ENCODE results near the gene TMC7.
"Not testable (repeated sequence)": the region's sequence is repeated elsewhere in the genome, so short reads cannot be mapped to it uniquely, and the experiment has no call there.

TMC7 gene

DNA sequence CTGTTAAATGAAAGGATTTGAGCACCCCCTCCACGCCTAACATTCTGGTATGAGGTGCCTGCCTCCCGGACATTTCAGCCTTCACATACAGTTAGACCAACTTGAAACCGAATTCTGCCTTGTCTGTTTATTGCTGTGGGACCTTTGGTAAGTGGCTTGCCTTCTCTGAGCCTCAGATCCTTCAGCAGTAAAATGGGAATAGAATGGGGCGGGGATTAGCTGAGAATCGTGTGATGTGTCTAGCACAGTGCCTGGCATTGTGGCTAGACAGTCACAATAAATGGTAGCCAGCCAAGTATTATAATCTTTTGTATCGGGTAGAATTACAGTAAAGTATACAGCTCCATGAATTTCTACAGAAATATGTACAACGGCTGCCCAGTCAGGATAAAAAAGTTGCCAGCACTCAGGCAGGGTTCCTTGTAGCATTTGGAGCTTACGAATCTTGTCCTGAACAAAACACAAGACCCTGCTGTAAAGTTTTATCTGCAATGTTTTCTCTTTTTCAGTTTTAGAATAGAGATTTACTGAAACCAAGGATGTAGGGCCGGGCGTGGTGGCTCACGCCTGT is 786 bp downstream of the TMC7 start:
- DNase-seq, result no peak

DNA sequence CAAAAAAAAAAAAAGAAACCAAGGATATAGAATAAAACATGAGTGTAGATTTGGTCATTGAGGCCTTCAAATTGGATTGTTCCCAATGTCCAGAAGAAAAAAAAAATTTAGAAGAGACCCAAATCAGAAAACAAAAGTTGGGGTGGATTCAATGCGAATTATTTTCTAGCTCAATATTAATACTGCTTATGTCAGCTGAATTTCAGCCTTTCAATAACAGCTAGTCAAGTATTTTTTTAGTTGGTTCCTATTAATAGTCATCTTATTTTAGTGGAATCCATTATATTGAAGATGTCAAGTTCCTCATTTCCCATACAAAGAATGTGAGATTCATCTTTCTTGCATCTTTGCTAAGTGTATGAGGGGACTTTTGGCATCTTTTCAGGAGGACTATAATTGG is 1.5 kb downstream of the TMC7 start:
- DNase-seq, result not testable (repeated sequence)

DNA sequence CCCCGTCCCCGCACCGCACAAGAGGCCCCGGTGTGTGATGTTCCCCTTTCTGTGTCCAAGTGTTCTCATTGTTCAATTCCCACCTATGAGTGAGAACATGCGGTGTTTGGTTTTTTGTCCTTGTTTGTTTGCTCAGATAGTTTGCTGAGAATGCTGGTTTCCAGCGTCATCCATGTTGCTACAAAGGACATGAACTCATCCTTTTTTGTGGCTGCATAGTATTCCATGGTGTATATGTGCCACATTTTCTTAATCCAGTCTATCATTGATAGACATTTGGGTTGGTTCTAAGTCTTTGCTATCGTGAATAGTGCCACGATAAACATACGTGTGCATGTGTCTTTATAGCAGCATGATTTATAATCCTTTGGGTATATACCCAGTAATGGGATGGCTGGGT is 8.0 kb downstream of the TMC7 start:
- not testable (repeated sequence) for DNase-seq

DNA sequence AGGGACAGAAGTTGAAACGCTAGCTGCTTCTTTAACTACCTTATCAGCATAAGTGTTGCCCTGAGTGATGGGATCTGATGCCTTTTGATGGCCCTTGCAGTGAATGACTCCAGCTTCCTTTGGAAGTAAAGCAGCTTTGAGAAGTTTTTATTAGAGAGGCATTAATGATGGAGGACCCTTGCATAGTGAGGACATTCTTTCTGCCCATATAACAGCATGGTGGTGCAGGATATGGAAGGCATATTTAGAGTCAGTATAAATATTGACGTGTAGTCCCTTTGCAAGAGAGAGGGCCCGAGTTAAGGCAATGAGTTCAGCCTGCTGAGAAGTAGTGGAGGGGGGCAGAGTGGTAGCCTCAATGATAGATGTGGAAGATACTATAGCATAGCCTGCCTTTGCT is 9.8 kb downstream of the TMC7 start:
- not testable (repeated sequence) for DNase-seq

DNA sequence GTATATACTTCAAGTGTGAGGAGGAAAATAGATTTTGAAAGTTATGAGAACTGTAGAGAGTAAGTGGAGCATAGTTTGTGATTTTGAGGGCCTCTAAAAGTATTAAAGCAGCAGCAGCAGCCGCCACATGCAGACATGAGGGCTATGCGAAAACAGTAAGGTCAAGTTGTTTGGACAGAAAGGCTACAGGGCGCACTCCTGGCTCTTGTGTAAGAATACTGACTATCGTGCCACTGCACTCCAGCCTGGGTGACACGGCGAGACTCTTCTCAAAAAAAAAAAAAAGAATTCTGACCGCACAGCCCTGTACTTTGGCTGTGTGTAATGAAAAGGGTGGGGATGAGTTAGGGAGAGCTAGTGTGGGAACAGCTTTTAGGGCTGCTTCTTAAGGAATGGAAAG is 10.4 kb downstream of the TMC7 start:
- DNase-seq, result not testable (repeated sequence)

DNA sequence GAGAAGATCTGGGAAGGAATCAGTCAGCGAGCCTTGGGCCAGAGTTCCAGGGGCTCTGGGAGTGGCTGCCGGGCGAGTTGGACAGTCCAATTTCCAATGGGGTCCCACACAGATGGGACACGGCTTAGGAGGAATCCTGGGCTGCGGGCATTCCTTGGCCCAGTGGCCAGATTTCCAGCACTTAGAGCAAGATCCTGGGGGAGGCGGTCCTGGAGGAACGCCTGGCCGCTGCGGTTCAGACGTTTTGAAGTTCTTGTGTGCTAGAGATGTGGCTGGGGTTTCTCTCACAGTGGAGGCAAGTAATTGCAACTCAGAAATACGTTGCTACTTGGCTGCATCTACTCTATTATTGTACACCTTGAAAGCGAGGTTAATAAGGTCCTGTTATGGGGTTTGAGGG is 11.7 kb downstream of the TMC7 start:
- DNase-seq, result not testable (repeated sequence)

DNA sequence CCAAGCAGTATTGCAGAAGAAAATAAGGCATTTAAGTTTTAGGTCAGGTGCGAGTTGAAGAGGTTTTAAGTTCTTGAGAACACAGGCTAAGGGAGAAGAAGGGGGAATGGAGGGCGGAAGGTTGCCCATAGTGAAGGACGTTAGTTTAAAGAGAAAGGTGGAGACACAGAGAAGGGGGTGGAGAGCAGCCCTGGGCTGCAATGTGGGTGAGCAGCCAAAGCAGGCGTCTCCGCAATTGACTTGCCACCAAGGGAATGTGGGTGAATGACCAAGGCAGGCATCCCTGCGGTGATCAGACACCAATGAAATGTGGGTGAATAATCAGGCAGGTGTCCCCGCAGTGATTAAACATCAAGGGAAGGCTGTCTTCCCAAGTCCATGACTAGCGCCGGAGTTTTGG is 12.8 kb downstream of the TMC7 start:
- DNase-seq, result not testable (repeated sequence)

DNA sequence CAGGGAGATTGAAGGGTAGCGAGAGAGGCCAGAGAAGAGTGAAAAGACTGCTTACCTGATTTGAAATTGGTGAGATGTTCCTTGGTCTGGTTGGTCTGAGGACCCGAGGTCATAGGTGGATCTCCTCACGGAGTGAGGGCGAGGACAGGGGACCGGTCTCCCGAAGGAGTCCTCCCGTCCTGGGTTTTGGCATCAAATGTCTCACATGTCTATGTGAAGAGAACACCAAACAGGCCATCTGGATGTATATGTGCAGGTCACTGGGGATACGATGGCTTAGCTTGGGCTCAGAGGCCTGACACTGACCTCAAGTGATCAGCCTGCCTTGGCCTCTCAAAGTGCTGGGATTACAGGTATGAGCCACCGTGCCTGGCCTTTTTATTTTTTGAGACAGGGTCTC is 13.3 kb downstream of the TMC7 start:
- DNase-seq, result not testable (repeated sequence)

DNA sequence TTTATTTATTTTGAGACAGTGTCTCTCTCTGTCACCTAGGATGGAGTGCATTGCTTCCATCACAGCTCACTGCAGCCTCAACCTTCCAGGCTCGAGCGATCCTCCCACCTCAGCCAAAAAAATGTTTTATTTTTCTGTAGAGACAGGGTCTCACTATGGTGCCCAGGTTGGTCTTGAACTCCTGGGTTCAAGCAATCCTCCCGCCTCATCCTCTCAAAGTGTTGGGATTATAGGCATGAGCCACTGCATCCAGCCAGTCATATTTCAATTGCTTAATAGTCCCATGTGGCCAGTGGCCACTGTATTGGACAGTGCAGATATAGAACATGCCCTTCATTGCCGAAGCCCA is 15.3 kb downstream of the TMC7 start:
- DNase-seq, result no peak

DNA sequence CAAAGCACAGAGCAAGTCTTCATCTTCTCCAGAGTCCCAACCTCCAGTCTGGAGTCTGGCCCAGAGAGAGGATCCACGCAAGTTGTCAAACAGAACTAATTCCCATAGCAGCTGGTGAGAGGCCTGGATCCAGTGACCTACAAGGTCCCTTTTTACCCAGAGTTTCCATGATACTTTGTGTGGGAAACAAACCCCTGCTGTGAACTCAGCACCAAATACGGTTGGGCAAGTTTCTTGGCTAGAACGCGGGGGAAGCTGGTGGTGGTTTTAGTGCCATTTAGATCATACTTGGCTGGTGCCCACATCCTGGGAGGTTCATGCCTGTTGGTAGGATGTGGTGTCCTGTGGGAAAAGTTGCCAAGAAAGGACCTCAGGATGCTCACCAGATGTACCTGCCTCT is 18.1 kb downstream of the TMC7 start:
- DNase-seq, result no peak

DNA sequence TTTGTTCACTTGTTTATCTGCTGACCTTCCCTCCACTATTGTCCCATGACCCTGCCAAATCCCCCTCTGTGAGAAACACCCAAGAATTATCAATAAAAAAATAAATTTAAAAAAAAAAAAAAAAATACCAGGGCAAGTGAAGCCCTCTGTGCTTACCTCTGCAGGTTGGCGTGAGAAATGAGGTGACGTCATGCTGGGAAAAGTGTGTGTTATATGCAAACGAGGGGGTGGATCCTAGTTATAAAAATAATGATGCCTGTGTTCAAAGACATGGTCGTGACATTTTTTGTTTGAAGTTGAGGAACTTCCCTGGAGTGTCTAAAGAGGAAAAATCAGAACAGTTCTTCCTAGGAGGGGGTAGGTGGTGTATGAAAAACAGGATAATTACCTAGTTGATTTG is 20.2 kb downstream of the TMC7 start:
- no peak for DNase-seq

DNA sequence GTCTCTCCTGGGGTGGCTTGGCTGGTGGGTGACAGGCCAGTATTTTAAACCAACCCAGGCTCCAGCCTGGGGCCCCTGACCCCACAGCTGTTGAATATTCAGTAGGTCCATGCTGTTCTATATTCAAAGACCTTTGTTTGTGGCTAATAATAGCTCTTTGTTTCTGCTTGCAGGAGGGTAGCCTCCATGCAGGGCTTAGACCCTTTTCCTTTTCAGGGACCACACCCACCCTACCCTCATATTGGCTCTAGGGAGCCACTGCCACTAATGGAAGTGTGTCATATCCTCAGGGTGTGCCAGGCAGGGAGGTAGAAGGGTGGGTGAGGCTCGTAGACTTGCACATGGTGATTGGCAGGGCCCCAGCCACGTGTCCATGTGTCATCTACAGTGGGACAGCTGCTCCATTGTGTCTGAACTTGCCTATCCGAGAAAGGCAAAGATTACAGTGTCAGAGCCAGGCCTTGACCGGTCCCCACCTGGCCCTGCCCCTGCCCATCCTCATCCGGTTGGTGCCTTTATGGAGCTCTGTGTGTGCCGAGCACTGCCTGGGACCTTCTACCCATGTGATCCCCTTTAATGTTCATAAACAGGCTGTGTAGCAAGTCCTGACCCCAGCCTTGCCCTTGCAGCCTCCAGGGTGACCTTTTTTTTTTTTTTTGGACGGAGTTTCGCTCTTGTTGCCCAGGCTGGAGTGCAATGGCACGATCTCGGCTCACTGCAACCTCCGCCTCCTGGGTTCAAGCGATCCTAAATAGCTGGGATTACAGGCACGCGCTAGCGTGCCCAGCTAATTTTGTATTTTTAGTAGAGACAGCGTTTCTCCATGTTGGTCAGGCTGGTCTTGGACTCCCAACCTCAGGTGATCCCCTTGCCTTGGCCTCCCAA is 22.1 kb downstream of the TMC7 start:
- no peak for DNase-seq

DNA sequence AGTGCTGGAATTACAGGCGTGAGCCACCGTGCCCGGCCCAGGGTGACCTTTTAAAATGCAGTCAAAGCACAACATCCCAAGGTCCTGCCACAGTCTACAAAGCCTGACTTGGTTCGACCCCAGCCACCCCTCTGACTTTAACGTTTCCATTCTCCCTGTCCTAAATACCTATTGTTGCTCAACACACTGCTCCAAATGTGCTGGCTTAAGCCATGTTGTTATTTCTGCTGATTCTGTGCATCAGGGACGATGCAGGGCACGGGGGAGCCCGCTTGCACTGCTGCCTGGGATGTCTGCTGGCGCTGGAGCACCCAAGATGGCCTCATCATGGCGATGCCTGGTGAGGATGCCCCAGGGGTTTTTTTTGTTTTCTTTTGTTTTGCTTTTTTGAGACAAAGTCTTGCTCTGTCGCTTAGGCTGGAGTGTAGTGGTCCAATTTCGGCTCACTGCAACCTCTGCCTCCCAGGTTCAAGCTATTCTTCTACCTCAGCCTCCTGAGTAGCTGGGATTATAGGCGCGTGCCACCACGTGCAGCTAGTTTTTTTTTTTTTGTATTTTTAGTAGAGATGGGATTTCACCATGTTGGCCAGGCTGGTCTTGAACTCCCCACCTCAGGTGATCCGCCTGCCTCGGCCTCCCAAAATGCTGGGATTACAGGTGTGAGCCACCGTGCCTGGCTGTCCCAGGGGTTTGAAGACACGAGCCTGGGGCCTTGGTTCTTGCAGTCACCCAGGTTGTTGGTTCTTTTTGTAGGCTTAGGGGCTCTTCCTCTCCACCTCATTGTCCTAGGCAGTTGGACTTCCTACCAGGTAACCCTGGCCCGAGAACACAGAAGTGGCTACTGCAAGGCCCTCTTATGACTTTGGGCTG is 22.9 kb downstream of the TMC7 start:
- DNase-seq, result no peak

DNA sequence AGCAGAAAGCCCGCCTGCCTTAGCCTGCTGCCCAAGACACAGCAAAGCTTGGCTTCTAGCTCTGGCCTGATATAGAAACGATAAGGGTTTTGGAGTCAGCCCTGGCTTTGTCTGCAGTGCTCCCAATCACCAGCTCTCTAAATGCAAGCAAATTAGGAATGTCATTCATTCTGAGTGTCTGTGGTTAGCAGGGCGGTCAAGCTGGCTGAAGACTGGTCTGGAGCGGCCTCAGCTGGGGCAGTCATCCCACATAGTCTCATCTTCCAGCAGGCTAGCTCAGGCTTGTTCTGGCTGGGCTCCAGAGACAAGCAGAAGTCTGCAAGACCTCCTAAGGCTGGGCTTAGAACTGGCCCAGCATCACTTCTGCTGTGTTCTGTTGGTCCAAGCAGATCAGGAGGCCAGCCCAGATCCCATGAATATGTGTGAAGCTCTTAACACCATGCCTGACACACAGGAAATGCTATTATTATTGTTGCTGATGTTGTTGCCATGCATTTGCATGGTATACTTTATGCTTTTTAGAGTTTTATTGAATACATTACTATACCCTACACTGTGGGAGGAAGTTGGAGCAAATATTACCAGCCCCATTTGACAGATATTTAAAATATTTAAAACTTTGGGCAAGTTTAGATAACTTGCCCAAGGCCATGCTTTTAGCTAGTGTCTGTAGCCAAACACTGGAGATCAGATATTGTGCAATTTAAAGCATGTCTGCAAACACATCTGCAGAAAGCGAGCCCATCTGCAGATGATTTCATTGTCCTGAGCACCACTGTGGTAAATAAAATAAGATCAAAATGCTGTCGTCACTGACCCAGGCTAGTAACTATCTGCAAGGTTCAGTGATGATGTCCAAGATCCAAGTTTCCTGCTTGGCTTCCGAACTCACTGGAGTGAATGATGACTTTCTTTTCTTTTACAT is 24.8 kb downstream of the TMC7 start:
- no peak for DNase-seq

DNA sequence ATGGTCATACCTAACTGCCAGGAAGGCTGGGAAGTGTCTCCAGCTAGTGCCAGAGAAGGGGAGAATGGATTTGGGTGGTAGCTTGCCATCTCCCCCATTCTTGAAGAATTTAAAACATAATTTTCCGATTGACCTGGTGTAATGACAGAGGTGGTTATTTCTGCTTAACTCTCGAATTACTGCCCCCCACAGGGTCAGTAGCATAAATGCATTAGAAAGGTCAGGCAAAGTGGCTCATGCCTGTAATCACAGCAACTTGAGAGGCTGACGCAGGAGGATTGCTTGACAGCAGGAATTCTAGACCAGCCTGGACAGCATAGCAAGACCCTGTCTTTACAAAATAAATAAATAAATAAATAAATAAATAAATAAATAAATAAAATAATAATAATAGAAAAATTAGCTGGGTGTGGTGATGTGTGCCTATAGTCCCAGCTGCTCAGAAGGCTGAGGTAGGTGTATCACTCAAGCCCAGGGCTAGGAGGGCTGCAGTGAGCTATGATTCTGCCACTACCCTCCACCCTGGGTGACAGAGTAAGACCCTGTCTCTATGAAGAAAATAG is 27.5 kb downstream of the TMC7 start:
- no peak for DNase-seq

DNA sequence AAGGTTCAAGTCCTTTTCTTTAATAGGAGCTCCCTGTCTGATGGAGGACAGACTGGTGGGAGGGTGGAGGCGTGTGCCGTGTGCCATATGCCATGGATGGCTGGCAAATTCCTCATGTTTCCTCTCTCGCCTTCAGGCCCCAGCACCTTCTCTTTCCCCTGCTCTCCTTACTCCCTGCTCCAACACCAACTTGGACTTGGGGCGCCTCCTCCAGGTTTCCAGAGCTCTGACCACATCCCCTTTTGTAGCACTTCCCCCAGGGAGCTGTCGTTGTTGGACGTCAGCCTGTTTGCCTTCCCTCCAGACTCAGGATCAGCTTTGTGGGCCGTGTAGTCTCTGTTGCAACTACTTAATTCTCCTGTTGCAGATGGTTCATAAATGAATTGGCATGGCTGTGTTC is 30.7 kb downstream of the TMC7 start:
- peak; percentile 30 for DNase-seq

DNA sequence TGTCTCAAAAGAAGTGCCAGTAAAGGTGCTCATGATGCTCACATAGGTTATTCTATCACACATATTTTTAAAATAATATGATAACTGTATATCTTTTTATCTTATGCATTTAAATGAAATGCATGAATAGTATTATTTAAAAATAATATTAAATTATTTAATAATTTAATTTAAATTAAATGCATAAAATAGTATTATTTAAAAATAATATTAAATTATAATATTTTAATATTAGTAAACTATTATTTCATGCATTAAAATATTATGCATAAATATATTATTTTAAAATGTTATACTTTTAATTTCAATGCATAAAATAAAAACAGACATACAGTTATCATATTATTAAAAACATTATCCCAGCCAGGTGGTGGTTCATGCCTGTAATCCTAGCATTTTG is 33.4 kb downstream of the TMC7 start:
- no peak for DNase-seq

DNA sequence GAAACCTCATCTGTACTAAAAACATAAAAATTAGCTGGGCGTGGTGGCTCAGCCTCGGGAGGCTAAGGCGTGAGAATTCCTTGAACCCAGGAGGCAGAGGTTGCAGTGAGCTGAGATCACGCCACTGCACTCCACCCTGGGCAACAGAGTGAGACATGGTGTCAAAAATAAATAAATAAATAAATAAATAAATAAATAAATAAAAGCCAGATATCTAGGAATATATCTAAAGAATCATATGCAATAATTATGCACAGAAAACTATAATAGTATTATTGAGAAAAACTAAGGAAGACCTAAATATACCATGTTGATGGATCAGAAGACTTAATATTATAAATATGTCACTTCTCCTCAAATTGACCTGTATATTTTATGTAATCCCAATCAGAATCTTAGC is 37.0 kb downstream of the TMC7 start:
- DNase-seq, result no peak

DNA sequence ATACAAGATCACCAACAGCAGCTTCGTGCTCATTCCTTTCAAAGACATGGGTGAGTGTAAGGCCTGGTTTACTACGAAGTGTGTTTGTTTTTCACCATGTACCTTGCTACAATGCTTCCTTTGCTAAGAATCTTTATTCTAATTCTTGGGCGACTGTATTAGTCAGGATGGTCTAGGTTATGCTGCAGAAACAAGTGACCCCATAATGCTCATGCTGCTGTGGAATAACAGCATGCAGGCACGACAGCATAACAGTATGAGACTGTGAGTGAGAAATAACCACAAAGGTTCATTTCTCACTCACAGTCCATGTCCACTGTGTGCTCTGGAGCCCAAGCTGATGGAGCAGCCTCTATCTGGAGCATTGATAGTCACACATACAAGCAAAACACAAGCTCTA is 38.0 kb downstream of the TMC7 start:
- DNase-seq, result no peak

DNA sequence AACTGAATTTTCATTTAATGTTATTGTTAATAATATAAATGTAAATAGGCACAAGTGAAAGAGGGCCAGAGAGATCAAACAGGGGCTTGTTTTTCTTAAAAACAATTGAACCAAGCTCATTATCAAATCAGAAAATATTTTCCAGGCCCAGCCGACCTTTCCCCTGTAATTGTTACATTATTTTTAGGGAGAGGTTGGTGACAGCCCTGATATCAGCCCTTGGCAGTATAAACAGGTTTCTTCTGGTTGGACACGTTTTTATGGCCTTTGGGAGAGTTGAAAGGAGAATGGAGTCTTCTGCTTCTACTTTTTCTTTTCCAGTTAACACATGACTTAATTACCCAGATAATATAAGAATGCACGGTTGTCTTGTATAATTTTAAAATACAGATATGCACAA is 43.7 kb downstream of the TMC7 start:
- DNase-seq, result no peak

DNA sequence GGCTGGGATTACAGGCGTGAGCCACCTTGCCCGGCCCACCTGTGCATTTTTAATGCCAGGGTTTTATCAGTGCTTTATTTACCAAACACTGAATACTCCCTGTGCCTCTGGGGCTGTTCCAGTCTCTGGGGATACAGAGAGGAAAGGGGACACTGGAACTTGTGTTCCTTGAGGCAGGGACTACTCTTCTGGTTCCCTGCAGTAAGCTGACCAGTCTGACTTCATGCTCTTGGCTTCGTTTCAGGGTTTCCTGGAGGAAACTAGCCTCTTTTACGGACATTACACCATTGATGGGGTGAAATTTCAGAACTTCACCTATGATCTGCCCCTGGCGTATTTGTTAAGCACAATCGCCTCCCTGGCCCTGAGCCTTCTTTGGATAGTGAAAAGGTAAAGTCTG is 46.2 kb downstream of the TMC7 start:
- no peak for DNase-seq

DNA sequence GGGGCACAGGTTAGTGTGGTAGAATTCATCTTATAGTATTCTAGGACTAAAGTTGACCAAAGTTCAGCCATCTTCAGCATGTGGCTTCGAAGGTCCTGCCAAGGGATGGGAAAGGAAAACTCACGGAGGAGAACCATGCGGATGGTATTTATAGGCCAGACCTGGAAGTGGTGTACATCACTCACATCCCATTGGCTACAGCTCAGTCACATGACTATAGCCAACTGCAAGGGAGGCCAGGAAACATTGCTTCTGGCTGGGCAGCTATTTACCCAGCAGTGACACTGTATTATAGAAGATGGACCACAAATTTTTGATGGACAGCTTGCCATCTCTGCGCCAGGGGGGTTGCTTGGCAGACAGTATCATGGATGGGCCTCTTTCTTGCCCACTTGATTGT is 48.0 kb downstream of the TMC7 start:
- DNase-seq, result no peak
